Lower lobe of right lung (tissue), 2 donors: ENCODE results near the gene ELP5. TPM values are rescaled to one million over a fixed set of nuclear protein-coding genes. Genes with fewer than 3 reads are reported as not detected.

Source experiments
- ATAC-seq, 2 donors: fragments of 200-7000 bp; cut with Tn5 transposase; one replicate each; pipeline ENCODE4 v1.9.1; 2020 to 2022; ENCODE audit warnings: mild to moderate bottlenecking in 2 of 2, moderate library complexity in 2 of 2
- DNase-seq: peaks from one replicate; pipeline ENCODE4 v3.0.0-alpha.2; 2020
- H3K27ac ChIP-seq: fragments of 200-600 bp; one replicate; pipeline ENCODE4 v1.8.0; 2022
- H3K27me3 ChIP-seq: fragments of 200-600 bp; one replicate; pipeline ENCODE4 v1.8.0; 2022; ENCODE audit warnings: low read depth
- H3K36me3 ChIP-seq: fragments of 200-600 bp; one replicate; pipeline ENCODE4 v1.8.0; 2022; ENCODE audit warnings: mild to moderate bottlenecking
- H3K4me1 ChIP-seq: fragments of 200-600 bp; one replicate; pipeline ENCODE4 v1.8.0; 2022
- H3K4me3 ChIP-seq: fragments of 200-600 bp; one replicate; pipeline ENCODE4 v1.8.0; 2022; ENCODE audit warnings: mild to moderate bottlenecking
- H3K9me3 ChIP-seq: fragments of 200-600 bp; one replicate; pipeline ENCODE4 v1.8.0; 2022
- intact Hi-C: fragments of 100-400 bp; cut with DNase I; formaldehyde crosslinking; loops from one replicate; pipeline ENCODE4 v1.11.0; 2022
- microRNA-seq: library from miRNA; unstranded; fragments of <30 nt; microRNA quantifications from one replicate; pipeline ENCODE4 v1.2.0, GENCODE V29; 2020; ENCODE audit warnings: borderline number of aligned reads
- total RNA-seq: library from RNA; stranded (reverse); fragmentation: NEBNext Ultra II Directional; extraction: Animal tissue kit (Norgen Biotek cat#: 25700); gene quantifications from one replicate; pipeline ENCODE4 v1.2.1, GENCODE V29; 2021
- TF ChIP-seq, protein P1 (sequence below): fragments of 200-600 bp; IDR thresholded peaks from one replicate; pipeline ENCODE4 v1.8.0; 2022; ENCODE audit warnings: antibody characterized with exemption, mild to moderate bottlenecking
- donor health status: DM: no; HTN: yes; CAD: no; lungs with severe emphysema.

The ELP5 gene
- total RNA-seq, 1 donor from 2014 or later: 33.2 TPM

DNA sequence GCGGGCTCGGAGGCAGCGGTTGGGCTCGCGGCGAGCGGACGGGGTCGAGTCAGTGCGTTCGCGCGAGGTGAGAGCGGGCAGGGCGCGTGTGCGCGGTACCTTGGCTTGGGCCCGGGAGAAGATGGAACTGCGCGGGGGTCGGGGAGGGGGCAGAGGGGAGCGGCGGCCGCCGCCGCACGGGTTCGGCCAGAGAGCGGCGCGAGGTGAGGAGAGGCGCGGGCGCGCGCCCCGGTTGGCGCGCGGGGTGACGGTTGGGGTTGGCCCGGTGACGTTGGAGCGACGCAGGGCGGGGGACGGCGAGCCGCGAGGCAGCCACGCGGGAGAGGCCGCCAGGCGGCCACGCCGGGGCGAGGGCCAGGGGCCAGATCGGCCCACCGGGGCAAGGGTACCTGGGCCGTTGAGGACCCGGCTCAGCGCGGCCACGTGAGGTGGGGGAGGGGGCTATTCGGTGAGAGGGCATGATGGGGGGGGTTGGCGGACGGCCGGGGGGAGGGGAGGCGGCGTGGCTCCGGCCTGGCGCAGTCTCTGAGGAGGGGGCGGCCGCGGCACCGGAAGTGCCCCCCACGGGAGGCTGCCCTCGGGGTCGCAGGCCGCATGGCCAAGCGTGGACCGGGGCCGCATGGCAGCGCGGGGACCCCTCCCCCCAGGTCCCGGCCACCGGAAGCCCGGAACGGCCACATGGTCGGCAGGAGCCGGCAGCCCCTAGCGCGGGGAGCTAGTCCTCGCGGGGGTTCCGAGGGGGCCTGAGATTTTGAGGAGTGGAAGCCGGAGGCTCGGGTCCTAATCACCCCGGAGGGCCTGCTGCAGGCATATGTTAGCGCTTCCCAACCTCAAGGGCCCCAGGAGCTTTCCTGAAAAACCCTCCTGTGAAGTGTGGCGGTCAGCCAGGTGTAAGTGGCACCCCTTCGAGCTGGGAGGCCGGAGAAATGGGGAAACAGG is 55.9 kb downstream of the ELP5 start:
- Histone ChIP-seq H3K36me3 (peaks cover 39% of the 10 kb centered on the region), H3K9me3 (no peaks in the 10 kb centered on the region), H3K4me3 (peak overlapping the region; percentile 88), H3K27ac (peak overlapping the region; percentile 96), H3K4me1 (peaks cover 19% of the 10 kb centered on the region), H3K27me3 (no peaks in the 10 kb centered on the region)
- TF ChIP-seq, protein P1, sequence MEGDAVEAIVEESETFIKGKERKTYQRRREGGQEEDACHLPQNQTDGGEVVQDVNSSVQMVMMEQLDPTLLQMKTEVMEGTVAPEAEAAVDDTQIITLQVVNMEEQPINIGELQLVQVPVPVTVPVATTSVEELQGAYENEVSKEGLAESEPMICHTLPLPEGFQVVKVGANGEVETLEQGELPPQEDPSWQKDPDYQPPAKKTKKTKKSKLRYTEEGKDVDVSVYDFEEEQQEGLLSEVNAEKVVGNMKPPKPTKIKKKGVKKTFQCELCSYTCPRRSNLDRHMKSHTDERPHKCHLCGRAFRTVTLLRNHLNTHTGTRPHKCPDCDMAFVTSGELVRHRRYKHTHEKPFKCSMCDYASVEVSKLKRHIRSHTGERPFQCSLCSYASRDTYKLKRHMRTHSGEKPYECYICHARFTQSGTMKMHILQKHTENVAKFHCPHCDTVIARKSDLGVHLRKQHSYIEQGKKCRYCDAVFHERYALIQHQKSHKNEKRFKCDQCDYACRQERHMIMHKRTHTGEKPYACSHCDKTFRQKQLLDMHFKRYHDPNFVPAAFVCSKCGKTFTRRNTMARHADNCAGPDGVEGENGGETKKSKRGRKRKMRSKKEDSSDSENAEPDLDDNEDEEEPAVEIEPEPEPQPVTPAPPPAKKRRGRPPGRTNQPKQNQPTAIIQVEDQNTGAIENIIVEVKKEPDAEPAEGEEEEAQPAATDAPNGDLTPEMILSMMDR: no peak
- intact Hi-C loops: no loop called here
- ATAC-seq (peak; percentile 52 to 57), DNase-seq (peak; percentile 78)

DNA sequence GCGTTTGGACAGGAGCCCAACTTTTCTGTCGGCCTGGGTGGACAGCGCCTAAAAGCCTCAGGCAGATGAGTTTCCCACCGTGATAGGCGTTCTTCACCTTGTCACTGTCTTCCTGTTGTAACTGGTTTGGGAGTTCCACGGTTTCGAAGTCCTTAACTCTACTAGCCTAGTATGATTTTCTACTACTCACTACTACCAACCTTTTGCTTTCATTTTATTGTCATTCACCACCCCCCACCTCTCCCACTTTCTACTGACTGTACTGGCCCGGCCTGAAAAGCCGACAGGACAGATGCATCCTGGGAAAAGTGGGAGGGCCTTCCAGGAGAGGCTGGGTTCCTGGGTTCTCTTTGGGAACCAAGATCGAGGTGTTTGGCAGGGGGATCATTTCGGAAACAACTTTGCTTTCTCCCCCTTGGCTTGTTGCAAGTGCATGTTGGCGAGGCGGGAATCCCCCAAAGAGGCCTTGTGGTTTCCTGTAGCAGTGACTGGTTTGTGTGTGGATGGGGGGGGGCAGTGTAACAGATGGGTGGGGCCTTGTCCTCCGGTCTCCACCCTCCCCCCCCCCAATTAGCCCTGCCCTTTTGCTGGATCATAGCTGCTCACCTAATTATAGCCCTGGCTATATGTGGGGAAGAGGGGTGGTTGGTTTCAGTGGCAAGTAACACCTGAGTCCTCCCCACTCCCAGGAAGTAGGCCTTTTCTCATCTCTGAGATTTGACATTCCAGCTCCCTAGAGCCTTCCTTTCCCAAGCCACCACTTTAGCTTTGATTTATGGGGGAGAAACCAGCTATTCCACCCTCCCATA is 56.8 kb downstream of the ELP5 start:
- peaks cover 48% of the 10 kb centered on the region for H3K36me3 ChIP-seq
- intact Hi-C loops: no loop called here
- H3K9me3 ChIP-seq: no peaks in the 10 kb centered on the region
- ATAC-seq: peak; percentile 48 to 59
- no peaks in the 10 kb centered on the region for H3K27me3 ChIP-seq
- peaks cover 24% of the 10 kb centered on the region for H3K4me1 ChIP-seq
- H3K4me3 ChIP-seq: peak overlapping the region; percentile 88
- TF ChIP-seq, protein P1: no peak
- peak; percentile 81 for DNase-seq
- peak overlapping the region; percentile 96 for H3K27ac ChIP-seq

Small RNA genes lying within 50 kb of the gene (microRNA-seq; reads per million reads assigned to microRNA genes)
- 1,184 reads per million, percentile 81 among the genes with 10 or more reads in this experiment for gene MIR324

Other genes starting within 250 kb of the ELP5 start
- 300 TPM for gene RNASEK, start 239.6 kb upstream of the ELP5 start, total RNA-seq
- 13.4 TPM for gene BCL6B, start 229.2 kb upstream of the ELP5 start, total RNA-seq
- gene SLC16A13, start 216.2 kb upstream of the ELP5 start, total RNA-seq: 9.9 TPM
- gene SLC16A11, start 208.1 kb upstream of the ELP5 start, total RNA-seq: 7.7 TPM
- gene CLEC10A, start 172.0 kb upstream of the ELP5 start, total RNA-seq: 7.7 TPM
- 1.3 TPM for gene ASGR2, start 137.4 kb upstream of the ELP5 start, total RNA-seq
- gene ASGR1, start 72.8 kb upstream of the ELP5 start, total RNA-seq: 5.1 TPM
- gene DLG4, start 32.4 kb upstream of the ELP5 start, total RNA-seq: 29.3 TPM
- 576 TPM for gene ACADVL, start 32.3 kb upstream of the ELP5 start, total RNA-seq
- 46.4 TPM for gene DVL2, start 17.7 kb upstream of the ELP5 start, total RNA-seq
- 33.9 TPM for gene PHF23, start 12.8 kb upstream of the ELP5 start, total RNA-seq
- gene GABARAP, start 9.8 kb upstream of the ELP5 start, total RNA-seq: 587 TPM
- gene CTDNEP1, start 481 bp upstream of the ELP5 start, total RNA-seq: 140 TPM
- gene CLDN7, start 10.3 kb downstream of the ELP5 start, total RNA-seq: 98.7 TPM
- gene SLC2A4, start 29.5 kb downstream of the ELP5 start, total RNA-seq: 1.1 TPM
- gene YBX2, start 42.4 kb downstream of the ELP5 start, total RNA-seq: 0.41 TPM
- gene EIF5A, start 55.4 kb downstream of the ELP5 start, total RNA-seq: 216 TPM
- gene GPS2, start 63.1 kb downstream of the ELP5 start, total RNA-seq: 66.6 TPM
- 35.2 TPM for gene NEURL4, start 77.1 kb downstream of the ELP5 start, total RNA-seq
- 26.5 TPM for gene ACAP1, start 84.3 kb downstream of the ELP5 start, total RNA-seq
- 11.0 TPM for gene KCTD11, start 99.9 kb downstream of the ELP5 start, total RNA-seq
- gene TMEM95, start 102.9 kb downstream of the ELP5 start, total RNA-seq: not detected
- 4.1 TPM for gene TNK1, start 128.9 kb downstream of the ELP5 start, total RNA-seq
- 27.1 TPM for gene PLSCR3, start 142.3 kb downstream of the ELP5 start, total RNA-seq
- gene TMEM256, start 151.9 kb downstream of the ELP5 start, total RNA-seq: 51.2 TPM
- 9.5 TPM for gene NLGN2, start 155.6 kb downstream of the ELP5 start, total RNA-seq
- gene SPEM1, start 168.1 kb downstream of the ELP5 start, total RNA-seq: not detected
- gene SPEM2, start 173.4 kb downstream of the ELP5 start, total RNA-seq: not detected
- gene SPEM3, start 176.6 kb downstream of the ELP5 start, total RNA-seq: not detected
- 8.1 TPM for gene TMEM102, start 183.2 kb downstream of the ELP5 start, total RNA-seq
- 1.2 TPM for gene FGF11, start 187.3 kb downstream of the ELP5 start, total RNA-seq
- 8.4 TPM for gene CHRNB1, start 192.8 kb downstream of the ELP5 start, total RNA-seq
- 79.0 TPM for gene ZBTB4, start 227.4 kb downstream of the ELP5 start, total RNA-seq
- gene SLC35G6, start 229.2 kb downstream of the ELP5 start, total RNA-seq: not detected
- gene POLR2A, start 232.2 kb downstream of the ELP5 start, total RNA-seq: 101 TPM